ENCODE results near the gene AQP5. TPM values are rescaled to one million over a fixed set of nuclear protein-coding genes. Genes with fewer than 3 reads are reported as not detected.

The AQP5 gene
- total RNA-seq, 1 experiment from 2014 or later = 0.31 TPM

GRCh38 chr12:49944718-49945117 is 17.0 kb upstream of the AQP5 start:
- DNase-seq = no peak
- TF ChIP-seq CTCF (conservative IDR thresholded peaks at IDR 0.05) (no peak), EZH2 (IDR thresholded peaks at IDR 0.05; ENCODE audit: low read depth) (no peak)
- intact Hi-C loops (cut with micrococcal nuclease; ENCODE audit: unreplicated experiment) = loop anchor here (2.0 kb wide), 1 partner anchor 22 kb away; no protein-coding TSS in a partner anchor

GRCh38 chr12:49945394-49946080 is 16.1 kb upstream of the AQP5 start:
- H3K27me3 ChIP-seq (ENCODE audit: insufficient read depth, low read depth) = no peaks in the 10 kb centered on the region
- no peaks in the 10 kb centered on the region for H3K9me3 ChIP-seq (ENCODE audit: insufficient read depth, low read depth)
- no peaks in the 10 kb centered on the region for H4K20me1 ChIP-seq (ENCODE audit: insufficient read depth)
- peaks cover 17% of the 10 kb centered on the region; the same call in 1 of the 2 replicates for H3F3A ChIP-seq (ENCODE audit: insufficient read depth, low read depth)
- DNase-seq = peak; percentile 62 to 78
- peak overlapping the region; percentile 24 for H3K4me2 ChIP-seq
- H3K27ac ChIP-seq = no peak overlapping the region
- H3K9me2 ChIP-seq (ENCODE audit: insufficient read depth) = no peaks in the 10 kb centered on the region
- no peaks in the 10 kb centered on the region for H3K36me3 ChIP-seq (ENCODE audit: low read depth)
- no peak overlapping the region for H2AFZ ChIP-seq
- BruUV-seq (replicated peaks) = no TSS peak
- CTCF ChIA-PET = interaction anchor here (0.7 to 1.9 kb wide), 10 partner anchors 9 to 125 kb away, joined by 3 to 12 read pairs (median 4); no protein-coding TSS in a partner anchor
- POLR2A ChIA-PET (ENCODE audit: unreplicated experiment) = no interaction called here
- peaks cover 29% of the 10 kb centered on the region for H3K4me1 ChIP-seq (replicated peaks; ENCODE audit: insufficient read depth)
- H3K79me2 ChIP-seq (ENCODE audit: low read depth) = no peaks in the 10 kb centered on the region
- intact Hi-C loops (cut with micrococcal nuclease; ENCODE audit: unreplicated experiment) = loop anchor here (2.0 kb wide), 1 partner anchor 21 kb away; no protein-coding TSS in a partner anchor
- peak; percentile 82 for TF ChIP-seq CTCF (conservative IDR thresholded peaks at IDR 0.05)
- no peak for TF ChIP-seq EZH2 (IDR thresholded peaks at IDR 0.05; ENCODE audit: low read depth)
- no peak overlapping the region for H3K4me3 ChIP-seq

More at GRCh38 chr12:49944718-49945117, 17.0 kb upstream of the AQP5 start:
- Histone ChIP-seq H4K20me1 (ENCODE audit: insufficient read depth) (no peaks in the 10 kb centered on the region), H3K9me3 (ENCODE audit: insufficient read depth, low read depth) (no peaks in the 10 kb centered on the region), H2AFZ (no peak overlapping the region), H3K27ac (no peak overlapping the region), H3K79me2 (ENCODE audit: low read depth) (no peaks in the 10 kb centered on the region), H3F3A (ENCODE audit: insufficient read depth, low read depth) (peaks cover 17% of the 10 kb centered on the region; the same call in 1 of the 2 replicates), H3K4me3 (no peak overlapping the region), H3K36me3 (ENCODE audit: low read depth) (no peaks in the 10 kb centered on the region), H3K4me1 (replicated peaks; ENCODE audit: insufficient read depth) (peaks cover 29% of the 10 kb centered on the region), H3K4me2 (no peak overlapping the region), H3K27me3 (ENCODE audit: insufficient read depth, low read depth) (no peaks in the 10 kb centered on the region), H3K9me2 (ENCODE audit: insufficient read depth) (no peaks in the 10 kb centered on the region)
- ChIA-PET CTCF (interaction anchor here (1.3 to 1.7 kb wide), 2 partner anchors 18 to 126 kb away, joined by 4 to 12 read pairs; no protein-coding TSS in a partner anchor), POLR2A (ENCODE audit: unreplicated experiment) (no interaction called here)
- BruUV-seq (replicated peaks) = no TSS peak

- ChIA-PET POLR2A (ENCODE audit: unreplicated experiment) (no interaction called here), CTCF (interaction anchor here (0.7 to 1.9 kb wide), 9 partner anchors 9 to 124 kb away, joined by 3 to 12 read pairs (median 4); no protein-coding TSS in a partner anchor)
- peak overlapping the region; percentile 24; the same call in 1 of the 2 replicates for H3K4me2 ChIP-seq
- H3F3A ChIP-seq (ENCODE audit: insufficient read depth, low read depth) = peaks cover 17% of the 10 kb centered on the region; the same call in 1 of the 2 replicates
- no peak overlapping the region for H2AFZ ChIP-seq
- H3K4me1 ChIP-seq (replicated peaks; ENCODE audit: insufficient read depth) = peaks cover 29% of the 10 kb centered on the region
- no peaks in the 10 kb centered on the region for H4K20me1 ChIP-seq (ENCODE audit: insufficient read depth)
- DNase-seq = no peak
- no peaks in the 10 kb centered on the region for H3K9me3 ChIP-seq (ENCODE audit: insufficient read depth, low read depth)
- no peaks in the 10 kb centered on the region for H3K27me3 ChIP-seq (ENCODE audit: insufficient read depth, low read depth)
- H3K36me3 ChIP-seq (ENCODE audit: low read depth) = no peaks in the 10 kb centered on the region
- intact Hi-C loops (cut with micrococcal nuclease; ENCODE audit: unreplicated experiment) = no loop called here
- TF ChIP-seq EZH2 (IDR thresholded peaks at IDR 0.05; ENCODE audit: low read depth) (no peak), CTCF (conservative IDR thresholded peaks at IDR 0.05) (no peak)
- H3K9me2 ChIP-seq (ENCODE audit: insufficient read depth) = no peaks in the 10 kb centered on the region
- H3K27ac ChIP-seq = no peak overlapping the region
- no peaks in the 10 kb centered on the region for H3K79me2 ChIP-seq (ENCODE audit: low read depth)
- no peak overlapping the region for H3K4me3 ChIP-seq
- BruUV-seq (replicated peaks) = no TSS peak
These were observed 15.6 kb upstream of the AQP5 start for GRCh38 chr12:49946086-49946485.

Data from PC-9 (cell line).